Suprapubic skin (tissue), 3 donors: ENCODE results near the gene TPSAB1.
"Not testable (repeated sequence)": the region's sequence is repeated elsewhere in the genome, so short reads cannot be mapped to it uniquely, and the experiment has no call there.

Experiments
- CTCF ChIP-seq, 2 donors: fragments of 200-600 bp in 1 of 2; fragments of 450-650 bp in 1 of 2; sonication (generic) in 1 of 2; IDR thresholded peaks; one replicate each; pipeline ENCODE4 v1.5.1; 2016 to 2019; ENCODE audit warnings: antibody characterized with exemption in 2 of 2, mild to moderate bottlenecking in 1 of 2, moderate library complexity in 1 of 2
- EP300 ChIP-seq: sonication (generic); formaldehyde crosslinking; IDR thresholded peaks from one replicate; pipeline ENCODE4 v1.6.1; 2017; ENCODE audit warnings: antibody characterized with exemption
- POLR2A ChIP-seq, 2 donors: fragments of 450-650 bp; IDR thresholded peaks; one replicate each; pipeline ENCODE4 v1.6.1; 2017; ENCODE audit warnings: antibody characterized with exemption in 2 of 2, mild to moderate bottlenecking in 2 of 2, moderate library complexity in 2 of 2

GRCh38 chr16:1269418-1269817 is 28.9 kb downstream of the TPSAB1 start:
- not testable (repeated sequence) for TF ChIP-seq CTCF (IDR thresholded peaks at IDR 0.05); EP300; POLR2A (IDR thresholded peaks at IDR 0.05)
